ENCODE measurements around the gene FOXP1. TPM values are rescaled to one million over a fixed set of nuclear protein-coding genes. Genes with fewer than 3 reads are reported as not detected.

FOXP1 gene
- total RNA-seq, 4 donors from 2014 or later, result 181 to 225 (median 205) TPM

DNA sequence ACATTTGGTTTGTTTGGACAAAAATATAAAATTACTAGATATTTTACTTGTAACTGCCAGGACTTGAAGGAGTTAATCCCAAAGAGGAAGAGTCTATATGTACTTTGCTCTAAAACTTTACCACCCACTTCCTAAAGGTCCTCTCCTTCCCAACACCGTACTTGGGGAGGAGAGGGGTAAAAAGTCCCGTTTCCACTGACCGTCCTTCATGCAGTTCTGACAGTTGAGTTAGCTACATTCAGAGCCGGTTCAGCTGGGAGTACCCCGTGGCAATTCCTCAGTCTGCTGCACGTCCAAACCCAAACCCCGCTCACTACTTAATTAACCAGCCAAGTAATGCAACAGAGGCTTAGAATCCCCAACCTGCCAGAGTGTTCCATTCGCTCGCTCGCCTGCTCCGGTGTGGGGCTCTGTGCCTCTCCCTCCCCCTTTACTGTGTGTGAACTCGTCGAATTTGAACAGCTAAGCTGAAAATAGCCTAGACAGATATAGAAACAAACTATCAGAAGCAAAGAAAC, 519.7 kb downstream of the FOXP1 start:
- intact Hi-C loops (cut with DNase I), result loop anchor here (2.0 to 10.0 kb wide), 5 partner anchors 47 to 518 kb away; partner anchors contain the start of gene FOXP1
- DNase-seq (ENCODE audit: extremely low spot score), result peak; percentile 90
- peaks cover 41 to 63% (median 56%) of the 10 kb centered on the region in 4 donors for H3K4me1 ChIP-seq
- H3K27me3 ChIP-seq, result no peaks in the 10 kb centered on the region
- TF ChIP-seq, protein P1, sequence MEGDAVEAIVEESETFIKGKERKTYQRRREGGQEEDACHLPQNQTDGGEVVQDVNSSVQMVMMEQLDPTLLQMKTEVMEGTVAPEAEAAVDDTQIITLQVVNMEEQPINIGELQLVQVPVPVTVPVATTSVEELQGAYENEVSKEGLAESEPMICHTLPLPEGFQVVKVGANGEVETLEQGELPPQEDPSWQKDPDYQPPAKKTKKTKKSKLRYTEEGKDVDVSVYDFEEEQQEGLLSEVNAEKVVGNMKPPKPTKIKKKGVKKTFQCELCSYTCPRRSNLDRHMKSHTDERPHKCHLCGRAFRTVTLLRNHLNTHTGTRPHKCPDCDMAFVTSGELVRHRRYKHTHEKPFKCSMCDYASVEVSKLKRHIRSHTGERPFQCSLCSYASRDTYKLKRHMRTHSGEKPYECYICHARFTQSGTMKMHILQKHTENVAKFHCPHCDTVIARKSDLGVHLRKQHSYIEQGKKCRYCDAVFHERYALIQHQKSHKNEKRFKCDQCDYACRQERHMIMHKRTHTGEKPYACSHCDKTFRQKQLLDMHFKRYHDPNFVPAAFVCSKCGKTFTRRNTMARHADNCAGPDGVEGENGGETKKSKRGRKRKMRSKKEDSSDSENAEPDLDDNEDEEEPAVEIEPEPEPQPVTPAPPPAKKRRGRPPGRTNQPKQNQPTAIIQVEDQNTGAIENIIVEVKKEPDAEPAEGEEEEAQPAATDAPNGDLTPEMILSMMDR (IDR thresholded peaks at IDR 0.05), result no peak
- TF ChIP-seq POLR2AphosphoS5 (IDR thresholded peaks at IDR 0.05) (no peak), EP300 (IDR thresholded peaks at IDR 0.05) (no peak), POLR2A (IDR thresholded peaks at IDR 0.05; ENCODE audit: low read depth) (no peak)
- H3K4me3 ChIP-seq, result peak overlapping the region; percentile 68 to 75 (median 72)
- no peaks in the 10 kb centered on the region for H3K9me3 ChIP-seq
- peak overlapping the region; percentile 92 to 98 (median 98) for H3K27ac ChIP-seq (replicated peaks in 1 of 4)
- 0% methylated on average over 12 of the region's 13 CpGs for WGBS
- no peaks in the 10 kb centered on the region for H3K36me3 ChIP-seq

- peak in 1 of 2 donors; percentile 12 for TF ChIP-seq POLR2AphosphoS5 (IDR thresholded peaks at IDR 0.05)
- no peak for TF ChIP-seq POLR2A (IDR thresholded peaks at IDR 0.05; ENCODE audit: low read depth)
- no peaks in the 10 kb centered on the region for H3K9me3 ChIP-seq
- no peak for DNase-seq (ENCODE audit: extremely low spot score)
- H3K4me1 ChIP-seq, result peaks cover 41 to 63% (median 56%) of the 10 kb centered on the region in 4 donors
- H3K27me3 ChIP-seq, result no peaks in the 10 kb centered on the region
- peak overlapping the region; percentile 92 to 98 (median 98) for H3K27ac ChIP-seq (replicated peaks in 1 of 4)
- H3K36me3 ChIP-seq, result no peaks in the 10 kb centered on the region
- intact Hi-C loops (cut with DNase I), result loop anchor here (5.0 to 10.0 kb wide), 4 partner anchors 46 to 519 kb away; partner anchors contain the start of gene FOXP1
- 2% methylated on average over 6 of the region's 6 CpGs for WGBS
- H3K4me3 ChIP-seq, result peak overlapping the region; percentile 68 to 75 (median 72)
These were observed 520.4 kb downstream of the FOXP1 start for GRCh38 chr3:71062952-71063772.

DNA sequence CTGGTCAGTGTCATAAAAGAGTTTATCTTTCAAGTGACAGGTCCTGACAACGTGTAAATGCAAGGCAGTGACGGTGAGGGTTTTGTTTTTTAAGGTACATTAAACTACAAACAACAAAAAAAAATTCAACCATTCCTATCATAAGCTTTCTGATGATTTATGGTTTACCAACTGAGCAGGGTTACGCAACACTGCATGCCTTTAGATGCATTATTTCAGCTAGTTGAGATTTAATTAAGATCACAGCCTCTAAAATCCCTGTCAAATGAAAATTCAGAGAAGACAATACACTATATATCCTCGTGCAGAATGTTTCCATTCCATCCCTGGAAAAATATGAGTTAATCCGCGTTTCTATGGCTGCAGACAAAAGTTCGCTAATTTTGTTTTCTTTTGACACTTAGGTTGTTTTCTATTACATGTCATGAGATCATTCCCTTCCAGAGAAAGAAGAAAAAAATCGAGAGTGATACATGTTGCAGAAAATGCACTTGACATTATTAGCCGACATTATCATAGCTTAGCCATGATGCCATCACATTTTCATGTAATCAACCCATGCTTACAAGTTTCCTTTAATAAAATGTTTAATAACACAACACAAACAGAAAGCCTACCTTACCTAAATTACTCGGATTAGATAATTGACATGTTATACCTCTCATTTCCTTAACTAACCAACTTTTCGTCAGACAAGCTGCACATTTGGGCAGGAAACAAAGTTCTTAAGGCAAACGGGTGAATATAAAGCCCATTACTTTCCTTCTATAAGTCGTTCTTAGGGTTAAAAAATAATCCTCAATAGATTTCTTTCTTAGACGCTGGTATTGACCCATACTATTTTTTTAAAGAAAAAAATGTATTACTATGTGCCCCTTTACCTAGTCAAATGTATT, 521.2 kb downstream of the FOXP1 start:
- peak in 1 of 2 donors; percentile 8 for TF ChIP-seq POLR2AphosphoS5 (IDR thresholded peaks at IDR 0.05)
- TF ChIP-seq, protein P1 (IDR thresholded peaks at IDR 0.05), result no peak
- DNase-seq (ENCODE audit: extremely low spot score), result no peak
- peaks cover 40 to 63% (median 56%) of the 10 kb centered on the region in 4 donors for H3K4me1 ChIP-seq
- H3K36me3 ChIP-seq, result no peaks in the 10 kb centered on the region
- H3K27ac ChIP-seq (replicated peaks in 1 of 4), result peak overlapping the region; percentile 92 to 98 (median 98)
- intact Hi-C loops (cut with DNase I), result loop anchor here (5.0 to 10.0 kb wide), 4 partner anchors 45 to 520 kb away; partner anchors contain the start of gene FOXP1
- WGBS, result 8% methylated on average over 14 of the region's 14 CpGs
- H3K9me3 ChIP-seq, result no peaks in the 10 kb centered on the region
- no peaks in the 10 kb centered on the region for H3K27me3 ChIP-seq
- H3K4me3 ChIP-seq, result peak overlapping the region; percentile 68 to 75 (median 72)

- no peak for DNase-seq (ENCODE audit: extremely low spot score)
- Histone ChIP-seq H3K9me3 (no peaks in the 10 kb centered on the region), H3K36me3 (no peaks in the 10 kb centered on the region), H3K27ac (replicated peaks in 1 of 4) (peak overlapping the region; percentile 92 to 98 (median 98)), H3K4me1 (peaks cover 36 to 61% (median 56%) of the 10 kb centered on the region in 4 donors), H3K4me3 (peak overlapping the region; percentile 68 to 75 (median 72)), H3K27me3 (no peaks in the 10 kb centered on the region)
- intact Hi-C loops (cut with DNase I), result loop anchor here (5.0 to 10.0 kb wide), 4 partner anchors 44 to 521 kb away; partner anchors contain the start of gene FOXP1
- WGBS, result 22% methylated on average over 3 of the region's 3 CpGs
- TF ChIP-seq, protein P1 (IDR thresholded peaks at IDR 0.05), result no peak
- no peak for TF ChIP-seq POLR2A (IDR thresholded peaks at IDR 0.05; ENCODE audit: low read depth)
- no peak for TF ChIP-seq POLR2AphosphoS5 (IDR thresholded peaks at IDR 0.05)
- TF ChIP-seq EP300 (IDR thresholded peaks at IDR 0.05), result no peak
These were observed 521.9 kb downstream of the FOXP1 start for GRCh38 chr3:71061581-71061980.

Measured in esophagus muscularis mucosa (tissue), 4 donors.